NT2/D1 (cell line): ENCODE data around the gene FBXO21.

Experiments used
- DNase-seq: peaks from one replicate; pipeline ENCODE4 v3.0.0-alpha.2; 2011; ENCODE audit warnings: low read depth, low spot score
- H3K27me3 ChIP-seq: 2 replicates; pipeline ENCODE4 v1.6.0; 2011; ENCODE audit warnings: mild to moderate bottlenecking; ENCODE audit not compliant: insufficient read length, insufficient read depth
- H3K36me3 ChIP-seq: 2 replicates; pipeline ENCODE4 v1.6.1; 2011; ENCODE audit warnings: mild to moderate bottlenecking, low read length, mixed read lengths; ENCODE audit not compliant: insufficient read depth, insufficient read length
- H3K4me1 ChIP-seq: 2 replicates; pipeline ENCODE4 v1.5.1; 2011; ENCODE audit not compliant: insufficient read depth, insufficient read length
- H3K4me3 ChIP-seq: 2 replicates; pipeline ENCODE4 v1.5.1; 2011; ENCODE audit warnings: low read depth; ENCODE audit not compliant: insufficient read length
- H3K9ac ChIP-seq: 2 replicates; pipeline ENCODE4 v1.6.0; 2011; ENCODE audit warnings: low read depth; ENCODE audit not compliant: insufficient read length
- H3K9me3 ChIP-seq: 2 replicates; pipeline ENCODE4 v1.5.1; 2011; ENCODE audit warnings: mild to moderate bottlenecking, low read length; ENCODE audit not compliant: insufficient read depth
- SUZ12 ChIP-seq: IDR thresholded peaks from 2 replicates; pipeline ENCODE4 v1.6.1; 2011; ENCODE audit not compliant: insufficient read length, insufficient read depth; ENCODE audit errors: extremely low read depth
- YY1 ChIP-seq: IDR thresholded peaks from 2 replicates; pipeline ENCODE4 v1.6.1; 2011; ENCODE audit not compliant: insufficient read length, insufficient read depth
- ZNF274 ChIP-seq: IDR thresholded peaks from 2 replicates; pipeline ENCODE4 v1.6.1; 2011; ENCODE audit warnings: mild to moderate bottlenecking, low read depth, low read length

The FBXO21 gene

GRCh38 chr12:117169548-117169947 lies 20.7 kb downstream of the FBXO21 start:
- Histone ChIP-seq H3K9ac (no peak overlapping the region), H3K9me3 (no peaks in the 10 kb centered on the region), H3K36me3 (peaks cover 92% of the 10 kb centered on the region), H3K4me1 (no peaks in the 10 kb centered on the region), H3K27me3 (no peaks in the 10 kb centered on the region), H3K4me3 (no peak overlapping the region)
- TF ChIP-seq SUZ12 (no peak), YY1 (no peak), ZNF274 (no peak)
- no peak for DNase-seq

DNA sequence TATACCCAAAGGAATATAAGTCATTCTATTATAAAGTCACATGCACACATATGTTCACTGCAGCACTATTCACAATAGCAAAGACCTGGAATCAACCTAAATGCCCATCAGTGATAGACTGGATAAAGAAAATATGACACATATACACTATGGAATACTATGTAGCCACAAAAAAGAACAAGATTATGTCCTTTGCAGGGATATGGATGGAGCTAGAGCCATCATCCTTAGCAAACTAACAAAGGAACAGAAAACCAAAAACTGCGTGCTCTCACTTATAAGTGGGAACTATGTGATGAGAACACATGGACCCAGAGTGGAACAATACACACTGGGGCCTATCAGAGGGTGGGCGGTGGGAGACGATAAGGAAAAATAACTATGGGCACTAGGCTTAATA lies 21.3 kb downstream of the FBXO21 start:
- Histone ChIP-seq H3K27me3 (no peaks in the 10 kb centered on the region), H3K4me3 (no peak overlapping the region), H3K9ac (no peak overlapping the region), H3K36me3 (peaks cover 92% of the 10 kb centered on the region), H3K9me3 (no peaks in the 10 kb centered on the region), H3K4me1 (no peaks in the 10 kb centered on the region)
- DNase-seq: no peak
- TF ChIP-seq ZNF274: no peak
- no peak for TF ChIP-seq YY1
- no peak for TF ChIP-seq SUZ12

- Histone ChIP-seq H3K9ac (no peak overlapping the region), H3K36me3 (peaks cover 92% of the 10 kb centered on the region), H3K9me3 (no peaks in the 10 kb centered on the region), H3K4me1 (no peaks in the 10 kb centered on the region), H3K4me3 (no peak overlapping the region), H3K27me3 (no peaks in the 10 kb centered on the region)
- TF ChIP-seq YY1: no peak
- TF ChIP-seq SUZ12: no peak
- TF ChIP-seq ZNF274: no peak
- no peak for DNase-seq
Measured at GRCh38 chr12:117167769-117168168, 22.5 kb downstream of the FBXO21 start.

- peaks cover 91% of the 10 kb centered on the region for H3K36me3 ChIP-seq
- H3K27me3 ChIP-seq: no peaks in the 10 kb centered on the region
- H3K9ac ChIP-seq: no peak overlapping the region
- no peaks in the 10 kb centered on the region for H3K9me3 ChIP-seq
- no peaks in the 10 kb centered on the region for H3K4me1 ChIP-seq
- no peak for DNase-seq
- H3K4me3 ChIP-seq: no peak overlapping the region
- no peak for TF ChIP-seq ZNF274
- no peak for TF ChIP-seq YY1
- TF ChIP-seq SUZ12: no peak
Measured at GRCh38 chr12:117166107-117166506, 24.2 kb downstream of the FBXO21 start.

- H3K4me3 ChIP-seq: no peak overlapping the region
- H3K4me1 ChIP-seq: no peaks in the 10 kb centered on the region
- TF ChIP-seq SUZ12 (no peak), ZNF274 (no peak), YY1 (no peak)
- H3K36me3 ChIP-seq: peaks cover 91% of the 10 kb centered on the region
- no peaks in the 10 kb centered on the region for H3K9me3 ChIP-seq
- no peaks in the 10 kb centered on the region for H3K27me3 ChIP-seq
- H3K9ac ChIP-seq: no peak overlapping the region
- no peak for DNase-seq
Measured at GRCh38 chr12:117165342-117165741, 24.9 kb downstream of the FBXO21 start.

DNA sequence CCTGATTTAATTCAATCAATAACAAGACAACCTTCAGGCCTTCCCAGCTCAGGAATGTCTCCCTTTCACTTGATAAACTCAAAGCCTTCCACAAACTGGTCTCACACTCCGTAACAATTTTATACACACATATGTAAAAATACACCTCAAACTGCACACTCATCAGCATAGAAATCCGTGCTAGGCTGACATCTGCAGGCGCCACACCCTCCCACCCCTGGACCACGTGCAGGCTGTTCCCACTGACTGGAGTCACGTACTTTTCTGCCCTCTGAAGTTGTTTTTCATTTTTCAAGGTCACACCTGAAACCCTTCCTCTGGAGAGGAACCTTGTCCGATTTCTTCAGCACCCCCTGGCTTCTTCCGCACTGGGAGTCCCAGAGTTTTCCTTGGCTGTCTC lies 27.6 kb downstream of the FBXO21 start:
- H3K27me3 ChIP-seq: no peaks in the 10 kb centered on the region
- H3K4me1 ChIP-seq: no peaks in the 10 kb centered on the region
- no peak overlapping the region for H3K4me3 ChIP-seq
- no peak for DNase-seq
- H3K9ac ChIP-seq: no peak overlapping the region
- H3K9me3 ChIP-seq: no peaks in the 10 kb centered on the region
- H3K36me3 ChIP-seq: peaks cover 96% of the 10 kb centered on the region
- no peak for TF ChIP-seq SUZ12

GRCh38 chr12:117162167-117162539 lies 28.1 kb downstream of the FBXO21 start:
- H3K36me3 ChIP-seq: peaks cover 96% of the 10 kb centered on the region
- no peak overlapping the region for H3K4me3 ChIP-seq
- TF ChIP-seq SUZ12 (no peak), ZNF274 (no peak), YY1 (no peak)
- H3K9me3 ChIP-seq: no peaks in the 10 kb centered on the region
- H3K4me1 ChIP-seq: no peaks in the 10 kb centered on the region
- H3K9ac ChIP-seq: no peak overlapping the region
- no peak for DNase-seq
- no peaks in the 10 kb centered on the region for H3K27me3 ChIP-seq
